AG10803 (cell line): ENCODE results near the gene LRRC38.
"Not testable (repeated sequence)": the region's sequence is repeated elsewhere in the genome, so short reads cannot be mapped to it uniquely, and the experiment has no call there.

Experiments
- DNase-seq: peaks from one replicate; pipeline ENCODE4 v3.0.0; 2010; ENCODE audit warnings: low read depth
- H3K4me3 ChIP-seq: 2 replicates; pipeline ENCODE4 v1.5.1; 2011; ENCODE audit warnings: mild to moderate bottlenecking, low read length, control low read depth
- TF ChIP-seq, protein P1 (sequence below): conservative IDR thresholded peaks from 2 replicates; pipeline ENCODE4 v1.5.1; 2011; ENCODE audit warnings: mild to moderate bottlenecking, low read length, control low read depth, inconsistent platforms

Gene LRRC38, protein sequence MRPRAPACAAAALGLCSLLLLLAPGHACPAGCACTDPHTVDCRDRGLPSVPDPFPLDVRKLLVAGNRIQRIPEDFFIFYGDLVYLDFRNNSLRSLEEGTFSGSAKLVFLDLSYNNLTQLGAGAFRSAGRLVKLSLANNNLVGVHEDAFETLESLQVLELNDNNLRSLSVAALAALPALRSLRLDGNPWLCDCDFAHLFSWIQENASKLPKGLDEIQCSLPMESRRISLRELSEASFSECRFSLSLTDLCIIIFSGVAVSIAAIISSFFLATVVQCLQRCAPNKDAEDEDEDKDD

GRCh38 chr1:13513895-13514546, at the start of gene LRRC38:
LRRC38 (minus strand) TSS chr1:13514003; CDS start chr1:13513593, 410 bp downstream.
- H3K4me3 ChIP-seq = no peak within 1 kb of the TSS
- no peak for DNase-seq
- TF ChIP-seq, protein P1, sequence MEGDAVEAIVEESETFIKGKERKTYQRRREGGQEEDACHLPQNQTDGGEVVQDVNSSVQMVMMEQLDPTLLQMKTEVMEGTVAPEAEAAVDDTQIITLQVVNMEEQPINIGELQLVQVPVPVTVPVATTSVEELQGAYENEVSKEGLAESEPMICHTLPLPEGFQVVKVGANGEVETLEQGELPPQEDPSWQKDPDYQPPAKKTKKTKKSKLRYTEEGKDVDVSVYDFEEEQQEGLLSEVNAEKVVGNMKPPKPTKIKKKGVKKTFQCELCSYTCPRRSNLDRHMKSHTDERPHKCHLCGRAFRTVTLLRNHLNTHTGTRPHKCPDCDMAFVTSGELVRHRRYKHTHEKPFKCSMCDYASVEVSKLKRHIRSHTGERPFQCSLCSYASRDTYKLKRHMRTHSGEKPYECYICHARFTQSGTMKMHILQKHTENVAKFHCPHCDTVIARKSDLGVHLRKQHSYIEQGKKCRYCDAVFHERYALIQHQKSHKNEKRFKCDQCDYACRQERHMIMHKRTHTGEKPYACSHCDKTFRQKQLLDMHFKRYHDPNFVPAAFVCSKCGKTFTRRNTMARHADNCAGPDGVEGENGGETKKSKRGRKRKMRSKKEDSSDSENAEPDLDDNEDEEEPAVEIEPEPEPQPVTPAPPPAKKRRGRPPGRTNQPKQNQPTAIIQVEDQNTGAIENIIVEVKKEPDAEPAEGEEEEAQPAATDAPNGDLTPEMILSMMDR = no peak

- H3K4me3 ChIP-seq, DNase-seq: not testable (repeated sequence)
Measured at GRCh38 chr1:13562981-13563380, 49.2 kb upstream of the LRRC38 start.

DNA sequence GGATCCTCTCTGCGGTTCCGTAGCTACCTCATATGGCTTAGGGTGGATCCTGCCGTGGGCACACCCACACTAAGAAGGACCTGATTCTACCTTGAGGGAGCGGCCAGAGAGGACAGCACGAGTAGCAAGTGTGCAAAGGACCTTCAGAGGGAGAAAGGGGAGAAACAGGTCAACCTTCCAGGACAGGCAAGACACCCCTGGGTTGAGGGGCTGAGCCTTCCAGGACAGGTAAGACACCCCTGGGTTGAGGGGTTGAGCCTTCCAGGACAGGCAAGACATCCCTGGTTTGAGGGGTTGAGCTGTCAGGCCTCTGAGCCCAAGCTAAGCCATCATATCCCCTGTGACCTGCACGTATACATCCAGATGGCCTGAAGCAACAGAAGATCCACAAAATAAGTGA, 46.7 kb upstream of the LRRC38 start:
- no peak for DNase-seq
- TF ChIP-seq, protein P1 = no peak
- H3K4me3 ChIP-seq = no peak overlapping the region

GRCh38 chr1:13556224-13556764, 42.5 kb upstream of the LRRC38 start:
- DNase-seq = no peak
- H3K4me3 ChIP-seq = no peak overlapping the region

GRCh38 chr1:13554798-13555197, 41.0 kb upstream of the LRRC38 start:
- TF ChIP-seq, protein P1 = no peak
- no peak for DNase-seq

More at GRCh38 chr1:13556224-13556764, 42.5 kb upstream of the LRRC38 start:
- TF ChIP-seq, protein P1 = no peak

GRCh38 chr1:13550663-13551062, 36.9 kb upstream of the LRRC38 start:
- TF ChIP-seq, protein P1 = no peak
- no peak for DNase-seq
- no peak overlapping the region for H3K4me3 ChIP-seq

More at GRCh38 chr1:13554798-13555197, 41.0 kb upstream of the LRRC38 start:
- no peak overlapping the region for H3K4me3 ChIP-seq

DNA sequence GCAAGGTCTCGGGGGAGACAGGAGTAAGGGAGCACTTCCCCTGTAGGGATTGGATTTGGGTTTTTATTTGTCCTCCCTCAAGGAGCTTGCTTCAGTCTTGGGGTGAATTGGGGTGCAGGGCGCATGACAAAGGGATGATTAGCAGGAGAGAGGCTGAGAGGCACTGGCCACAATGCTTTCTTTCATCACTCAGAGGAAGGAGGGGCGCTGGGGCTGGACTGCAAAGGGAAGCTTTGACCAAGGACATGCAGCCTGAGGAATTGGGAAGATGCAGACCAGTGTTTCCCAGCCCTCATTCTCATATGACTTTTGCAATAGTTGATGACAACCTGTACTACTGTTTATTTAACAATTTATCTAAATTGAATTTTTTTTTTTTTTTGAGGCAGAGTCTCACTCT, 35.7 kb upstream of the LRRC38 start:
- no peak overlapping the region for H3K4me3 ChIP-seq
- no peak for DNase-seq
- TF ChIP-seq, protein P1 = no peak
